NCI-H446 (cell line): ENCODE results near the gene SIX3.
A peak's percentile ranks its signal among the peaks of the same experiment; 100 is the strongest.

Source experiments
- DNase-seq, 2 experiments: peaks; one replicate each; lab custom pipeline; 2025; lab: John Stamatoyannopoulos, UW

Gene SIX3

GRCh38 chr2:44943693-44944101 lies 2.2 kb downstream of the SIX3 start:
- DNase-seq: no peak

DNA sequence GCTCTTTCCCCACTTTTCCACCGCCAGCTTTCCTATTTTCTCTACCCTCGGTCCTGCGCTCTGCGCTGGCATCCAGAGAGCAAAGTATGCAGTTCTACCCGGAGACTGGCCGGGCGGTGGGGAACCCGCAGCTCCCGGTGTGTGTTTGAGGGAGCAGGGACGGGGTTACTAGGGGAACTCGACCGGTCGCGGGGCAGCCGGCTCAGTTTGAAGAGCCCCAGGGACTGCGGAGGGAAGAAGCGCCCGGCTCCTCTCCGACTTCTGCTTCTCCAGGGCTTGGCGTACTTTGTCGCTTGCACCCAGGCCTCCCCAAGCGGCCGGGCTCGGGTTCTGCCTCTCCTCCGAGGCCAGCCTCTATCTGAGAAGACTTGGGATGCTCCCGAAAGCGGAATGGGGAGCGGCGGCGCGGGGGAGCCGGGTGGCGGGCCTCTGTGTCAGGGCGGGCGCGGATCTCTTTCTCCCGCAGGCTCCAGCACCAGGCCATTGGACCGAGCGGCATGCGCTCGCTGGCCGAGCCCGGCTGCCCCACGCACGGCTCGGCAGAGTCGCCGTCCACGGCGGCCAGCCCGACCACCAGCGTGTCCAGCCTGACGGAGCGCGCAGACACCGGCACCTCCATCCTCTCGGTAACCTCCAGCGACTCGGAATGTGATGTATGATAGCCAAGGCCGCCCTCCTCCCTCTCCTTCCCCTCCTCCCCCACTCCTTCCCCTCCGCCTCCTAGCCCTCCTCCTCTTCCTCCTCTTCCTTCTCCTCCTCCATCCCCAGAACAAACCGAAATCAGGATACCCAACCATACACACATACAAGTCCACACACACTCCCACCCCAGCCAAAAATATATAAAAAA lies 2.8 kb downstream of the SIX3 start:
- no peak for DNase-seq

- DNase-seq: no peak
These were observed 3.6 kb downstream of the SIX3 start for GRCh38 chr2:44944952-44945612.

DNA sequence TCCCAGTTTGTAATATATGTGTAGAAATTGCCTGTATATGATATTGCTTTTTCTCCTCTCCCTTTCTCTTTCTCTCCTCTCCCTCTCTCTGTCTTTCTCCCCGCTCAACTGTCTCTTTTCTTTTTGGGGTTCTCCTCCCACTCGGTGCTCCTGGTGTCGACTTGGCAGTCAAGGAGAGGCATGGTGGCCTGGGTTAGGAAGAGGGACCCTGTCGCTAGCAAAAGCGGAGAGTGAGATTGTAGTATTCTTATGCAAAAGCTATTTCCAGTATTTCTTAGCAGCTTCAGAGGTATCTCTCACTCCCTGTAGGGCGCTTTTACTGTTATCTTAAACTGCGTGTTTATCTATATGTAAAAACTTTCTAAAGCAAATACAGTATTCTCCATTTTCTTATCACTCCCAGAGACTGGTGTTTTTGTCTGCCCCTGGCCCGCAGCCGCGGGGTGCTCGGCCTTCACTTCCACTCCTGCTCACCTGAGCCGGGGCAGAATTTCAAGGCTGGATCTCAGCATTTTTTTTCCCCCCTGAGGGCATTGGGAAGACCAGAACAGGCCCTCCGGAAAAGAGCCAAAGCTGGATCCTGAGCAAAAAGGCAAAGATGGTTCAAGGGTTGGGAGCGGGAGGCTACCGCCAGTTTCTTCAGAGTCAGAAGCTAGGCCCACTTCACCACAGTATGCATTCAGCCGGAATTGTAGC lies 4.3 kb downstream of the SIX3 start:
- DNase-seq: no peak

DNA sequence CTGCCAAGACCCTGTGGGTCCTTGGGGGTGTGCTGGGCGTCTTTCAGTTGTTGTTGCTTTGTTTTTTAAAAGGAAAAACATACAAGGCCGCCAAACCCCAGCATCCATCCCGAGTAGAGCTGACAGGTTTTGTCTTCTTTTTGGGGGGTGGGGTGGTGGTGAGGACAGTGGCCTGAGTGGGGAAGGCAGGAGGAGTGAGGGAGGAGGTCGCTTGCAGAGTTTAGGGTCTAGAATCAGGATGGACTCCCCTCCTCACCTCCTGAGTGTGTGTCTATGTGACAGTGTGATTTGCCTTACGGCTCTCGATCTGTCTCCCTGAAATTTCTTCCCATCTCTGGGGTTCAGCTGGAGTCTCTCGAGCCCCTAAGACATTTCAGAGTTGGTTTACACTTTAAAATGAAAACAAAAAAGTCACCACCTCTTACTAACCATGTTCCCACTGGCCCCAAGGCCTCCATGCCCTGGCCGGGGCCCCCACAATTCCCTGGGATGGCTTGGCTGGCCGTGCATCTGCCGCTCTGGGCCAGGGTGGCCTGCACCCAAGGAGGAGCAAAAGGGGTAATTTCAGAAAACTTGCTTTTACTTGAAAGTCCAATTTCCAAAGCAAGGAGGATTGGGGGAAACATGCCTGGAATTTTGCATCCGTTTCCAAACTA lies 5.0 kb downstream of the SIX3 start:
- DNase-seq: no peak

DNA sequence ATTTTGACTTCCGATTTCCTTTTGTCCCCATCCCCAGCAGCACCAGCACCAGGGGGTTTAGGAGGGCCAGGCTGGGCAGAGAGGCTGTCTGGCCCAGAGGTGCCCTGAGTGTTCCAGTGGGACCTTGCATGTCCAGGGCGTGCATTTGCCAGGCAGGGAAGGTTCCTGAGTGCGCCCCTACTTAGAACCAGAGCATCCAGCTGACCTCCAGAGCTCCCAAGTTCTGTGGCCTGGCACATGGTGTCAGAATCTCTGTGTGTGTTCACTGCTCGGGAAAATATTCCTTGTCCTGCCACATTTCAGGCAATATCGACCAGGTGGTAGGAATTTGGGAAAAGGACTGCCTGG lies 5.5 kb downstream of the SIX3 start:
- no peak for DNase-seq

GRCh38 chr2:44948565-44949328 lies 7.2 kb downstream of the SIX3 start:
- peak in 1 of 2 experiments; percentile 20 for DNase-seq

GRCh38 chr2:44949329-44950151 lies 8.0 kb downstream of the SIX3 start:
- no peak for DNase-seq

- DNase-seq: no peak
These were observed 9.1 kb downstream of the SIX3 start for GRCh38 chr2:44950646-44951045.

DNA sequence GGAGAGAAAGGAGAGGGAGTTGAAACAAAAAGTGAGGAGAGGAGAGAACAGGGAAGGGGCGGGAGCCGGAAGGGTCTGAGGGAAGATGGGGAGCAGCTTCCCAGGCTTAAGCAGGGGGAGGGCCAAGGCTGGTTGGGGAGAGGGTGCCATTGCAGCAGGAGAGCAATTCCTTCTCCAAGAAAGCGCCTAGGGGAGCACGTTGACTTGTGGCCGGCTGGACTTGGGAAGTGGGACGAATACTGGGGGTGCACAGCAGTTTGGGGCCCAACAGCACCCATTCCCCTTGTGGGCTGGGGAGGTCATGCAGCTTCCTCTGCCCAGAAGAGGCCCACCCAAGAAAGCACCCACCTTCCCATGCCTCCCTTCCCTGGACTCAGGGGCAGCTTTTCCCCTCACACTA lies 9.6 kb downstream of the SIX3 start:
- DNase-seq: no peak

DNA sequence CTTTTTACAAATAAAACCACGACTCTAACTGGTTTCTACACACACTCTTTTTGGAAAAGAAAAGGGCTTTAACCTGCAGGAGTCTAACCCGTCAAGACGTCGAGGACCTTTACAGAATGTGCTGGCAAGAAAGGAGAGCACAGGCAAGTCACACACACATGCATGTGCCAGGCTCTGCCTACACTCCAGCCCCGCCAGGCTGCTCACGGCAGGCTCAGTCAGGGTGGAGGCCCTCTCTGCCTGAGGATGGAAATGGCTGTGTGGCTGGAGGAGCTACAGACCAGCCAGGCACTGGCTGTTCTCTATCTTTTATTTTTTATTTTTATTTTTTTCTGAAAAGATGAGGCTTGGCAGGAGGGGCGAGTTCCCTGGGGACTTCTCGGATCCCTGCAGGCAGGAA lies 10.2 kb downstream of the SIX3 start:
- no peak for DNase-seq

DNA sequence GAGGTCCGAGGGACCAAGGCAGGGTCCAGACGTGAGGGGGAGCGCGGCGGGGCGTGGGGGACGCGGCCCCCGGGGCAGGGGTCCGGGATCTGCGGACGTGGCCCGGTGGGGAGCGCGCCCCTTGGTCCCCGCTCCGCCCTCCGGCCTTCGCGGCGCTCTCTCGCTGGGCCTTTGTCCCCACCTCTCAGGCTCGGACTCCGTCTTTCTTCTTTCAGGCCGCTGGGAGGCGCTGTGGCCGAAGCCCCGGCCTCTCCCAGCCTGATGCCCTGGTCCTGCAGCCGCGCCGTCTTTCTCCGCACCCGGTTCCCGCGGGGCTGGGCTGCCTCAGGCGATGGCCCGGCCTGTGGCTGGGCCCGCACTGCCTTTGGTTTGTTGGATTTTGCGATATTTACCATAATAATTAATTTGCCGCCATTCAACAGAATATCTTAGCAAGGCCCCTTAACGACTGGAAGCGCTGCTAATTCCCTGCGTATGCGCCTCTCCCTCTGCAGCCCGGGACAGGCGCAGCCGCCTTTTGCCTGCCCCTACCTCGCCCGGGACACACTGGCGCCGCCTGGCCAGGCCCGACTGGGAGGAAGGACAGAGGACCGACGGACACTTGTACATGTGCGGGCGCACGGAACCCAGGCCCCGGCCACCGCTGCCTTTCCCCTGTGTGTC lies 10.8 kb downstream of the SIX3 start:
- no peak for DNase-seq

DNA sequence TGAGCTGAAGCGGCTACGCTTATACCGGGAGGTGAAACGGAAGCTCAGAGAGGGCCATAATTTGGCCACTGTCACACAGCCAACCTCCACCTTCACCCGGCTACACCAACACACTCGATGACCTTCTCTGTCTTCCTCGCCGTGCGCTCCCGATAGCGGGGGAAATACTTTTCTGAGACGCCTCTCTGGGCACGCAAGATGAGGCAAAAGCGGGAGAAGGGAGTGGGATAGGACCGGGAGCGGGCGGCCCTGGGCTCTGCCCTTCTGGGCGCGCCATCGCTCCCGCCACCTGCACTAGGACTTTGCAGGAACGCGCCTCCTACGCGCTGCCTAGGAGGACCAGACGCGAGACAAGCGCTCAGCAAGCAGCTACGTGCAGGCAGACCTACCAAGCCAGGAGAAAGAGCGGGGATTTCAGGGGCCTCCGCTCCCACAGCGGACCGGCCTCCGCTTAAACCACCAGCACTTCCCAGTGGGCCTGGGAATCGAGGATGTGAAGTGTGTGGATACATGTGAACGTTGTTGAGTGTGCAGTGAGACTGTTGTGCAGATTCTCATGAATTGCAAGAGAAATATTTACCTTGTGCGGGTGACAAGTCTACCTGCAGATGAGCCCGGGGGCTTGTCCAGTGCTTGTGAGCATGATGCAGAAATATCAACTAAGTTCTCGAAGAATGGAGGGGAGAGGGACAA lies 11.4 kb downstream of the SIX3 start:
- no peak for DNase-seq

- DNase-seq: no peak
These were observed 12.0 kb downstream of the SIX3 start for GRCh38 chr2:44953499-44953883.

DNA sequence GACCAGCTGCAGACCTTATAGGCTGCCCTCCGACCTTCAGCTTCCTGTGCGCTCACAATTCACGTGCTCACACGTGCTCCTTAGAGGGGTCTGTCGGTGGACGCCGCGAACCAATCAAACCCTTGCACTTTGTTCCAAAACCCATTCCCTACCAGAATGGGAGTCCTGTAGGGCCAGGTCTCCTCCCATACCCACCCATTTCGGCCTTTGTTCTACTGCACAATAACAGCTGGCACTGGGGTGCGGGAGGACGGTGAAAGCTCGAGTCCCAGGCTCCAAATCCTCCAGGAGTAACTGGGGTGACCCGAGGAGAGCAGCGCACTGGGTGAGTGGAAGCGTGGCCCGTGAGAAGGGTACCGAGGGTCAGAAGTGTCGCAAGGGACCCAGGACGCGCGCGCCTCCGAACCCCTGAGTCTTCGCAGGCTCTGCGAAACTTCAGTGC lies 13.0 kb downstream of the SIX3 start:
- no peak for DNase-seq

GRCh38 chr2:44954889-44955592 lies 13.5 kb downstream of the SIX3 start:
- no peak for DNase-seq

- peak; percentile 17 to 81 for DNase-seq
These were observed 14.3 kb downstream of the SIX3 start for GRCh38 chr2:44955593-44956392.

GRCh38 chr2:44956843-44957242 lies 15.3 kb downstream of the SIX3 start:
- peak in 1 of 2 experiments; percentile 22 for DNase-seq
